PC-3 (cell line): ENCODE data around the gene DKK3. TPM values are rescaled to one million over a fixed set of nuclear protein-coding genes. Genes with fewer than 3 reads are reported as not detected.
A peak's percentile ranks its signal among the peaks of the same experiment; 100 is the strongest.

Source experiments
- ATAC-seq: fragments of 200-7000 bp; cut with Tn5 transposase; 2 replicates; pipeline ENCODE4 v1.9.1; 2020; ENCODE audit warnings: mild to moderate bottlenecking, moderate library complexity
- BruUV-seq: library from RNA; stranded (reverse); fragments of 400-500 nt; replicated peaks from 2 replicates; lab custom pipeline; 2021; lab: Mats Ljungman, UMichigan
- CTCF ChIA-PET: fragments of 300-600 bp; sonication (Branson Sonifier 250); formaldehyde crosslinking; loops from one replicate; lab custom pipeline; 2022; ENCODE audit warnings: antibody characterized with exemption; lab: Charles Lee
- POLR2A ChIA-PET: fragments of 300-600 bp; sonication (Branson Sonifier 250); formaldehyde crosslinking; loops from one replicate; lab custom pipeline; 2022; ENCODE audit warnings: antibody characterized with exemption; ENCODE audit not compliant: unreplicated experiment; lab: Charles Lee
- DNase-seq: peaks from one replicate; pipeline ENCODE4 v3.0.0-alpha.2; 2015
- H2AFZ ChIP-seq: fragments of 300-600 bp; sonication (generic); 2 replicates; pipeline ENCODE4 v1.6.0; 2016; ENCODE audit warnings: antibody characterized with exemption, low read length
- H3F3A ChIP-seq: fragments of 300-600 bp; sonication (generic); one replicate; pipeline ENCODE4 v1.6.0; 2017; ENCODE audit warnings: antibody characterized with exemption, low read length, control low read depth, mild to moderate bottlenecking; ENCODE audit not compliant: unreplicated experiment
- H3K27ac ChIP-seq: fragments of 300-600 bp; sonication (generic); 2 replicates; pipeline ENCODE4 v1.5.1; 2016; ENCODE audit warnings: mild to moderate bottlenecking, low read length
- H3K27me3 ChIP-seq: fragments of 300-600 bp; sonication (generic); 2 replicates; pipeline ENCODE4 v1.6.1; 2016; ENCODE audit warnings: low read length, mixed read lengths
- H3K36me3 ChIP-seq: fragments of 300-600 bp; sonication (generic); 2 replicates; pipeline ENCODE4 v1.6.1; 2016; ENCODE audit warnings: low read depth, mixed run types, low read length, mixed read lengths
- H3K4me1 ChIP-seq: fragments of 300-600 bp; sonication (generic); 2 replicates; pipeline ENCODE4 v1.5.1; 2016; ENCODE audit warnings: low read length; ENCODE audit not compliant: insufficient read depth
- H3K4me2 ChIP-seq: fragments of 300-600 bp; sonication (generic); 2 replicates; pipeline ENCODE4 v1.6.0; 2016; ENCODE audit warnings: low read length
- H3K4me3 ChIP-seq: fragments of 300-600 bp; sonication (generic); 2 replicates; pipeline ENCODE4 v1.5.1; 2016; ENCODE audit warnings: mild to moderate bottlenecking, low read length, mixed read lengths
- H3K79me2 ChIP-seq: fragments of 300-600 bp; sonication (generic); 2 replicates; pipeline ENCODE4 v1.6.1; 2017; ENCODE audit warnings: low read length, mixed read lengths
- H3K9ac ChIP-seq: fragments of 300-600 bp; sonication (generic); 2 replicates; pipeline ENCODE4 v1.6.0; 2016; ENCODE audit warnings: mild to moderate bottlenecking, low read length
- H3K9me2 ChIP-seq: fragments of 300-600 bp; sonication (generic); replicated peaks from 2 replicates; pipeline ENCODE4 v1.6.1; 2016; ENCODE audit warnings: mixed run types, low read length, mixed read lengths
- H3K9me3 ChIP-seq: fragments of 300-600 bp; sonication (generic); 2 replicates; pipeline ENCODE4 v1.6.1; 2016; ENCODE audit warnings: low read length, mixed read lengths
- H4K20me1 ChIP-seq: fragments of 300-600 bp; sonication (generic); 2 replicates; pipeline ENCODE4 v1.6.1; 2016; ENCODE audit warnings: low read length, mixed read lengths
- EZH2 ChIP-seq: fragments of 300-600 bp; sonication (generic); IDR thresholded peaks from one replicate; pipeline ENCODE4 v1.6.1; 2017; ENCODE audit warnings: antibody characterized with exemption, mild to moderate bottlenecking, low read length; ENCODE audit not compliant: unreplicated experiment
- EZH2phosphoT487 ChIP-seq: fragments of 300-600 bp; sonication (generic); IDR thresholded peaks from 2 replicates; pipeline ENCODE4 v1.6.1; 2018; ENCODE audit warnings: mild to moderate bottlenecking, antibody characterized with exemption, low read length, borderline replicate concordance
- intact Hi-C: fragments of 100-400 bp; cut with micrococcal nuclease; formaldehyde crosslinking; loops from 2 replicates; pipeline ENCODE4 v1.9.0; 2023
- total RNA-seq: library from RNA; depleted of rRNA; stranded (reverse); fragments of >200 nt; gene quantifications from 2 replicates; pipeline ENCODE4 v1.2.3, GENCODE V29; 2014
- TF ChIP-seq, protein P1 (sequence below): fragments of 300-600 bp; sonication (generic); conservative IDR thresholded peaks from 2 replicates; pipeline ENCODE4 v1.5.1; 2017; ENCODE audit warnings: antibody characterized with exemption, low read depth, mild to moderate bottlenecking, low read length

DKK3 gene
- total RNA-seq, 1 experiment from 2014 or later, result 0.07 TPM

DNA sequence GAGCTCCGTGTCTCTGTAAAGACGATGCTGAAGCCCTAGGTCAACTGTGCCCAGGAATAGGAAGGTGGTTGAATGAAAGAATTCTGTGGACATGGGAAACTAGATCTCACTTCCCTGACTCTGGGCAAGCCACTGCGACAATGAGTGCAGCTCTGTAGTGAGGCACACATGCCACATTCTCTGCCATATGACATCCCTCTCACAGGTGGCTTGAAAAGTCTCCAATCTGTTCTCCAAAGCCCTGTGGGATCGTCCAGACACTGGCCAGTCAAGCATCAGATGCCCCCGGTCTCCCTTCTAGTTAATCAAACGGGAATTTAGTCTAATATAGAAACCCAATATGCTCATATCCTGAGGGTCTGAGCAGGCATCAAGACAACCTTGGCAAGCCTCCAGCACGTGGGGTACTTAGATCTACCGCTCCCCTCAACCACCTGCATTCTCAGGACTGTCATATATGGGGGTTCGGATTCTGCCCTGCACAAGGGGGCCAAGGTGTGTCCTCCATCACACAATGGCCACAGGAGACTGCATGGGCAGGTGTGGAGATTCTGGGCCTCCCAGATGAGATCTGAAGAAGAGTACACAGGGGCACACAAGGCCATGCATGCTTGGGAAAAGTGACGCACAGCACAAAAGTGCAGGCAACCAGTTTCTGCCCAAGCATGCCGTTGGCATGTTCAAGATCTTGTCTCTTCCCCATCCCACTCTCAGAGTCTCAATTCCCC, 11.9 kb downstream of the DKK3 start:
- H3K36me3 ChIP-seq, result no peaks in the 10 kb centered on the region
- no peak overlapping the region for H2AFZ ChIP-seq
- no peak for ATAC-seq
- intact Hi-C loops, result no loop called here
- no peaks in the 10 kb centered on the region for H3K9me3 ChIP-seq
- H3K27ac ChIP-seq, result no peak overlapping the region
- H3K9ac ChIP-seq, result no peak overlapping the region
- peaks cover 50% of the 10 kb centered on the region for H3K4me1 ChIP-seq
- POLR2A ChIA-PET, result no interaction called here
- no peak for DNase-seq
- no peak overlapping the region for H3K4me3 ChIP-seq
- CTCF ChIA-PET, result no interaction called here
- no peaks in the 10 kb centered on the region for H4K20me1 ChIP-seq
- TF ChIP-seq EZH2, result no peak
- TF ChIP-seq, protein P1, sequence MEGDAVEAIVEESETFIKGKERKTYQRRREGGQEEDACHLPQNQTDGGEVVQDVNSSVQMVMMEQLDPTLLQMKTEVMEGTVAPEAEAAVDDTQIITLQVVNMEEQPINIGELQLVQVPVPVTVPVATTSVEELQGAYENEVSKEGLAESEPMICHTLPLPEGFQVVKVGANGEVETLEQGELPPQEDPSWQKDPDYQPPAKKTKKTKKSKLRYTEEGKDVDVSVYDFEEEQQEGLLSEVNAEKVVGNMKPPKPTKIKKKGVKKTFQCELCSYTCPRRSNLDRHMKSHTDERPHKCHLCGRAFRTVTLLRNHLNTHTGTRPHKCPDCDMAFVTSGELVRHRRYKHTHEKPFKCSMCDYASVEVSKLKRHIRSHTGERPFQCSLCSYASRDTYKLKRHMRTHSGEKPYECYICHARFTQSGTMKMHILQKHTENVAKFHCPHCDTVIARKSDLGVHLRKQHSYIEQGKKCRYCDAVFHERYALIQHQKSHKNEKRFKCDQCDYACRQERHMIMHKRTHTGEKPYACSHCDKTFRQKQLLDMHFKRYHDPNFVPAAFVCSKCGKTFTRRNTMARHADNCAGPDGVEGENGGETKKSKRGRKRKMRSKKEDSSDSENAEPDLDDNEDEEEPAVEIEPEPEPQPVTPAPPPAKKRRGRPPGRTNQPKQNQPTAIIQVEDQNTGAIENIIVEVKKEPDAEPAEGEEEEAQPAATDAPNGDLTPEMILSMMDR, result no peak
- TF ChIP-seq EZH2phosphoT487, result no peak
- no TSS peak for BruUV-seq
- H3K9me2 ChIP-seq, result no peaks in the 10 kb centered on the region
- no peaks in the 10 kb centered on the region for H3K27me3 ChIP-seq
- H3F3A ChIP-seq, result no peaks in the 10 kb centered on the region
- H3K79me2 ChIP-seq, result no peaks in the 10 kb centered on the region
- H3K4me2 ChIP-seq, result no peak overlapping the region

DNA sequence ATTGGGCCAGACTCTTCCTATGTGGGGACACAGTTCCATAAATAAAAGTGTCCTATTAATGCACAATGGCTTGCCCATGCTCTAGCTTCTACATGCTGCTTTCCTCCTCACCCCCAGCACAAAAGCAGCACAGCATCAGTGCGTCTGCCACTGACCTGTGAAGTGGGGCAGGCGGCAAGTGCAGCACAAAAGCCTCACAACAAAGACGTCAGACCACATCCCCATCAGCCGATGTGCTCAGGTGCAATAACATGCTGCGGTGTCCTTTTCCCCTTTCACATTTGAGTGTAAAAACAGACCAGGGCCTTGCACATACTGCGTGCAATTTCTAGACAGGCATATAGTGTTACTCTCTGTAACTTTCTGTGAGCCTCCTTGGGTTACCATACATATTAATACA, 12.8 kb downstream of the DKK3 start:
- POLR2A ChIA-PET, result no interaction called here
- TF ChIP-seq, protein P1, result no peak
- no peak for TF ChIP-seq EZH2
- TF ChIP-seq EZH2phosphoT487, result no peak
- ATAC-seq (no peak), DNase-seq (no peak)
- Histone ChIP-seq H3K36me3 (no peaks in the 10 kb centered on the region), H3K27ac (no peak overlapping the region), H3K4me1 (peaks cover 50% of the 10 kb centered on the region), H3K9ac (no peak overlapping the region), H2AFZ (no peak overlapping the region), H3K9me3 (no peaks in the 10 kb centered on the region), H3K4me2 (no peak overlapping the region), H3K9me2 (no peaks in the 10 kb centered on the region), H4K20me1 (no peaks in the 10 kb centered on the region), H3K4me3 (no peak overlapping the region), H3K27me3 (no peaks in the 10 kb centered on the region), H3K79me2 (no peaks in the 10 kb centered on the region), H3F3A (no peaks in the 10 kb centered on the region)
- no TSS peak for BruUV-seq
- intact Hi-C loops, result no loop called here
- CTCF ChIA-PET, result no interaction called here

DNA sequence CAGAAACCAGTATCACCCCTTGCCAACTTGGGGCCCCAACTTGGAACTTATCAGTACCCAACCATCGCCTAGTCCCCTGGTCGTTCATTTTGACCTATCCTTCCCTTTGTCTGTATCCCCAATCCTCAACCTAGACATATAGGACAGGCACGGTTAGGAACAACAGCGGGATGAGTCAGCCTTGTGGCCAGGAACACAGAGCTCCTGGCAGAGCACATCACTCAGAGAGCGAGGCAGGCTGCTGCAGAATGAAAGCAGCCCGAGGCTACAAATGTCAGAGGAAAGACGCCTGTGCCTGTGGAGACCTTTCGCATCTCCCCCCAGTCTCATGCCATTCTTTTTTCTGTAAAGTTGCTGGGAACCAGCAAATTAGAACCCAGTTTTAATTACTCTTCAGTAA, 14.6 kb downstream of the DKK3 start:
- H3F3A ChIP-seq, result no peaks in the 10 kb centered on the region
- ATAC-seq, result peak; percentile 94
- BruUV-seq, result no TSS peak
- peak overlapping the region; percentile 43 for H3K27ac ChIP-seq
- no peaks in the 10 kb centered on the region for H3K9me2 ChIP-seq
- no peaks in the 10 kb centered on the region for H4K20me1 ChIP-seq
- intact Hi-C loops, result loop anchor here (5.0 kb wide), 1 partner anchor 48 kb away; no protein-coding TSS in a partner anchor
- TF ChIP-seq EZH2 (no peak), EZH2phosphoT487 (no peak)
- TF ChIP-seq, protein P1, result no peak
- no peaks in the 10 kb centered on the region for H3K9me3 ChIP-seq
- H3K4me3 ChIP-seq, result peak overlapping the region; percentile 33; the same call in 1 of the 2 replicates
- H3K4me2 ChIP-seq, result peak overlapping the region; percentile 72
- DNase-seq, result peak; percentile 90
- peak overlapping the region; percentile 47; the same call in 1 of the 2 replicates for H2AFZ ChIP-seq
- no peaks in the 10 kb centered on the region for H3K36me3 ChIP-seq
- H3K9ac ChIP-seq, result no peak overlapping the region
- H3K27me3 ChIP-seq, result no peaks in the 10 kb centered on the region
- ChIA-PET CTCF (no interaction called here), POLR2A (no interaction called here)
- no peaks in the 10 kb centered on the region for H3K79me2 ChIP-seq
- H3K4me1 ChIP-seq, result peaks cover 47% of the 10 kb centered on the region
